ENCODE data around the gene GATM. TPM values are rescaled to one million over a fixed set of nuclear protein-coding genes. Genes with fewer than 3 reads are reported as not detected.

GATM gene
- polyA plus RNA-seq, 1 donor (not counting 4 experiments of a cell fraction or from before 2014, with no cell fraction given) = 0.60 TPM

DNA sequence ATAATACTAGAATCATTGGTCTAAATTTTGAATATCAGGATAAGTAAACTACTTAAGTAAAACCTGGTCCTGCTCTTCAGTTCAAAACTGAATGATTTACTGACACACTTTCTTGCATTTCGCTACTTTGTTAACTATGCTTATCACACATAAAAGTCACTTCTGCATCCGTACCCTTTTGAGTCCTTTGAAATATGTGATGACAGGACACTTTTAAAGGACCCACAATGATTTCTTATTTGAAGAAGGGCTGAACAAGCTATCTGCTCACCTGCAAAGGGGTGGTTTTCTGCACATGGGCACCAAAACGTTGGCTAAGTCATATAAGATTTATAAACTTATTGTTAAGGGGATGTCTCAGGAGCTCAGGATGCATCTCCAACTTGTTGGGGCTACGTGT, 15.0 kb downstream of the GATM start:
- H3K27ac ChIP-seq (ENCODE audit: control insufficient read depth, insufficient read depth, low read length) = no peak overlapping the region
- H4K20me1 ChIP-seq (ENCODE audit: control insufficient read depth, extremely low read depth, insufficient read depth, low read length) = no peaks in the 10 kb centered on the region
- no peaks in the 10 kb centered on the region for H3K4me1 ChIP-seq (ENCODE audit: control insufficient read depth, extremely low read depth, insufficient read depth, low read length)
- dilution Hi-C loops (cut with MboI; ENCODE audit: extremely low pct_ligation_motif_present, low sequenced_read_pairs) = no loop called here
- H3K36me3 ChIP-seq (ENCODE audit: control insufficient read depth in 2 of 2, extremely low read depth in 1 of 2, insufficient read depth in 2 of 2, low read length in 2 of 2) = no peaks in the 10 kb centered on the region
- H3K4me3 ChIP-seq (ENCODE audit: control insufficient read depth in 2 of 3, extremely low read depth in 1 of 3, insufficient read depth in 2 of 3, low read depth in 1 of 3, low read length in 3 of 3) = no peak overlapping the region
- H3K4me2 ChIP-seq (ENCODE audit: control insufficient read depth, extremely low read depth, insufficient read depth, low read depth, low read length) = no peak overlapping the region
- H3K9ac ChIP-seq (ENCODE audit: control insufficient read depth, extremely low read depth, insufficient read depth, low read length) = no peak overlapping the region
- H3K9me1 ChIP-seq (ENCODE audit: control insufficient read depth, extremely low read depth, insufficient read depth, low read length) = no peaks in the 10 kb centered on the region
- H2AFZ ChIP-seq (ENCODE audit: control insufficient read depth, low read length) = no peak overlapping the region
- DNase-seq (ENCODE audit: low read depth, low spot score) = no peak
- no peaks in the 10 kb centered on the region for H3K27me3 ChIP-seq (ENCODE audit: control insufficient read depth, extremely low read depth, insufficient read depth, low read length)
- no peaks in the 10 kb centered on the region for H3K9me3 ChIP-seq (ENCODE audit: control insufficient read depth, low read depth, low read length)
- no peak for FAIRE-seq
- H3K79me2 ChIP-seq (ENCODE audit: control insufficient read depth, insufficient read depth, low read length) = no peaks in the 10 kb centered on the region
- TF ChIP-seq EZH2 (IDR thresholded peaks at IDR 0.05; ENCODE audit: low read length) = no peak
- TF ChIP-seq, protein P1, sequence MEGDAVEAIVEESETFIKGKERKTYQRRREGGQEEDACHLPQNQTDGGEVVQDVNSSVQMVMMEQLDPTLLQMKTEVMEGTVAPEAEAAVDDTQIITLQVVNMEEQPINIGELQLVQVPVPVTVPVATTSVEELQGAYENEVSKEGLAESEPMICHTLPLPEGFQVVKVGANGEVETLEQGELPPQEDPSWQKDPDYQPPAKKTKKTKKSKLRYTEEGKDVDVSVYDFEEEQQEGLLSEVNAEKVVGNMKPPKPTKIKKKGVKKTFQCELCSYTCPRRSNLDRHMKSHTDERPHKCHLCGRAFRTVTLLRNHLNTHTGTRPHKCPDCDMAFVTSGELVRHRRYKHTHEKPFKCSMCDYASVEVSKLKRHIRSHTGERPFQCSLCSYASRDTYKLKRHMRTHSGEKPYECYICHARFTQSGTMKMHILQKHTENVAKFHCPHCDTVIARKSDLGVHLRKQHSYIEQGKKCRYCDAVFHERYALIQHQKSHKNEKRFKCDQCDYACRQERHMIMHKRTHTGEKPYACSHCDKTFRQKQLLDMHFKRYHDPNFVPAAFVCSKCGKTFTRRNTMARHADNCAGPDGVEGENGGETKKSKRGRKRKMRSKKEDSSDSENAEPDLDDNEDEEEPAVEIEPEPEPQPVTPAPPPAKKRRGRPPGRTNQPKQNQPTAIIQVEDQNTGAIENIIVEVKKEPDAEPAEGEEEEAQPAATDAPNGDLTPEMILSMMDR (optimal IDR thresholded peaks at IDR 0.05 in 1 of 3, IDR thresholded peaks at IDR 0.05 in 1 of 3, conservative IDR thresholded peaks at IDR 0.05 in 1 of 3; ENCODE audit: extremely low read depth in 1 of 3, insufficient read depth in 2 of 3, low read length in 3 of 3) = no peak

DNA sequence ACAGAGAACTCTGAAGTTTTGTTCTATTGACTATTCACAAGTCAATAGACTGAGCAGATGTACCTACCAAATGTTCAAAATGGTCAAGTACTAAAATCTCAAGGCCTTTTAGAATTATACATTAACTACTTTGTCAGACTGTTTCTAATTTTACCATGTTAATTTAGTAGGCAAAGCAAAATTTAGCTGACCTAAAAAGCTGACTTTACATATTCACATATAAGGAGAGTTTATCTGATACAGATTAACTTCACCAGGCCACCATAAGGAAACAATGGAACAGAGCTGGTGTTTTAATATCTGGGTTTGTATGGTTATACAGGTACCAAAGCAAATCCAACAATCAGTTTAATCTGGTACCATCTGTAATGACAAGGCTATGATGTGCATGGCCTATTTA, 15.9 kb downstream of the GATM start:
- FAIRE-seq (no peak), DNase-seq (ENCODE audit: low read depth, low spot score) (no peak)
- TF ChIP-seq, protein P1 (optimal IDR thresholded peaks at IDR 0.05 in 1 of 3, IDR thresholded peaks at IDR 0.05 in 1 of 3, conservative IDR thresholded peaks at IDR 0.05 in 1 of 3; ENCODE audit: extremely low read depth in 1 of 3, insufficient read depth in 2 of 3, low read length in 3 of 3) = no peak
- TF ChIP-seq EZH2 (IDR thresholded peaks at IDR 0.05; ENCODE audit: low read length) = no peak
- Histone ChIP-seq H3K4me2 (ENCODE audit: control insufficient read depth, extremely low read depth, insufficient read depth, low read depth, low read length) (no peak overlapping the region), H3K79me2 (ENCODE audit: control insufficient read depth, insufficient read depth, low read length) (no peaks in the 10 kb centered on the region), H3K27ac (ENCODE audit: control insufficient read depth, insufficient read depth, low read length) (no peak overlapping the region), H3K4me1 (ENCODE audit: control insufficient read depth, extremely low read depth, insufficient read depth, low read length) (no peaks in the 10 kb centered on the region), H3K27me3 (ENCODE audit: control insufficient read depth, extremely low read depth, insufficient read depth, low read length) (no peaks in the 10 kb centered on the region), H2AFZ (ENCODE audit: control insufficient read depth, low read length) (no peak overlapping the region), H3K9me1 (ENCODE audit: control insufficient read depth, extremely low read depth, insufficient read depth, low read length) (no peaks in the 10 kb centered on the region), H3K36me3 (ENCODE audit: control insufficient read depth in 2 of 2, extremely low read depth in 1 of 2, insufficient read depth in 2 of 2, low read length in 2 of 2) (no peaks in the 10 kb centered on the region), H3K4me3 (ENCODE audit: control insufficient read depth in 2 of 3, extremely low read depth in 1 of 3, insufficient read depth in 2 of 3, low read depth in 1 of 3, low read length in 3 of 3) (no peak overlapping the region), H4K20me1 (ENCODE audit: control insufficient read depth, extremely low read depth, insufficient read depth, low read length) (no peaks in the 10 kb centered on the region), H3K9me3 (ENCODE audit: control insufficient read depth, low read depth, low read length) (no peaks in the 10 kb centered on the region), H3K9ac (ENCODE audit: control insufficient read depth, extremely low read depth, insufficient read depth, low read length) (no peak overlapping the region)
- dilution Hi-C loops (cut with MboI; ENCODE audit: extremely low pct_ligation_motif_present, low sequenced_read_pairs) = no loop called here
